GM15510 (cell line): ENCODE measurements around the gene DACH1.

ENCODE experiments used
- POLR2A ChIP-seq: IDR thresholded peaks from 3 replicates; pipeline ENCODE4 v1.6.1; 2011; ENCODE audit warnings: borderline replicate concordance; ENCODE audit not compliant: insufficient read length; ENCODE audit errors: extremely low read depth

The DACH1 gene

GRCh38 chr13:71721104-71721503 lies 145.9 kb downstream of the DACH1 start:
- no peak for TF ChIP-seq POLR2A

DNA sequence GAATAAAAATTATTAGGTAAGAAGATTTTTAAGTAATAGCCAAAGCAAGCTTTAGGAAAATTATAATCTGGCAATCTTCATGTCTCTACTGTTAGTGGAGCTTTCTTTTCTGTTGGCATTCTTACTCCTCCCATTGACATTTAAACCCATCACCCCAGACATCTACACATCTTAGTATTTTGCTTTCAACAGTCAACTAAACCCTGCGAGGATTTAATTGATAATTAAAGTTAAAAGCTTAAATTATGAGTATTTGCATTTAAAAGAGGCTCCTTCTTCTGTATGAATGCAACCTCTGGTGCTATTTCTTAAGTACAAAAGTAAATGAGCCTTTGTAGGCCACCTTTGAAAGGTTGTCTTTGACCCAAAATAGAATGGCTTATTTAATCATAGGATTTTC lies 148.1 kb downstream of the DACH1 start:
- no peak for TF ChIP-seq POLR2A

DNA sequence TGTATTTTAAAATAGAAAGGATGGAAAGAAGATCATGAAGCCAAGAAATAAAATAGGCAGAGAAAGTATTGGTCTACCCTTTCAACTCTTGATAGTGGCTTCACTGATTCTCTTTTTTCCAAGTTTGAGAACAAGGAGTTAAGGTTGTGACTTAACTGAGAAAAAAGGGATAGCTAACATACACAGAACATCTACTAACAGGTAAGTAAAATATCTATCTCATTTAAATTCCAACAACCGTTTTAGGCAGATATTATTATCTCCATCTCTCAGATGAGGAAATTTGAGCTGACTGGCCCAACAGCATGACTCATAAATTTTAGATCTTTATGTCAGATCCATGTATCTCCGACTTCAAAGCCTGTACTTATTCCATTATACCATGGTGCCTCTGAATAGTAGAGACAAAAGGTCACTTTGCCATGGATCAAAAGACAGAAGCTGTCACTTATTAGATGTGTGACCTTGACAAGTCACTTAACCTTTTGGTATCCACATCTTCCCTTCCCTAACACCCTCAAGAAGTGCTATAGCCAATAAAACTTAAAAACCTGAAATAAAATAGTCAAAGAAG lies 152.1 kb downstream of the DACH1 start:
- TF ChIP-seq POLR2A = no peak

- no peak for TF ChIP-seq POLR2A
Measured at GRCh38 chr13:71712988-71713653, 153.9 kb downstream of the DACH1 start.

- no peak for TF ChIP-seq POLR2A
Measured at GRCh38 chr13:71704656-71705055, 162.3 kb downstream of the DACH1 start.

- no peak for TF ChIP-seq POLR2A
Measured at GRCh38 chr13:71703138-71703537, 163.9 kb downstream of the DACH1 start.

- no peak for TF ChIP-seq POLR2A
Measured at GRCh38 chr13:71702253-71702652, 164.8 kb downstream of the DACH1 start.

DNA sequence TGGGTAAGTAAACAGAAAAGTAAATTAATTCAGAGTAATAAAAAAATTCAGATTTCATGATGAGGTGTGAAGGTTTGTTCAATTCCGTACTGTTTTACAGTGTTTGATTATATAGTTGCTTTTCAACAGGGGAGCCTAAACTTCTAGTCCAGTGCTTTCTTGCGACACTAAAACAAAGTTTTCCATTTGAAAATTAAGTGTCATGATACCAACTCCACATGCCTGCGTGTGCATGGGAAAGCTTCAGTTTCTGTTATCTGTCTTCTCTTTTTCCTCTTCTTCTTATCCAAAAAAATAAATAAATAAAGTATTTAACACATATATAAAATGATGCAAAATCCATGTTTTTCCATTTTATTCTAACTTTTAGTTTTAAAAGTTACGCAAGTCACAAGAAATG lies 165.3 kb downstream of the DACH1 start:
- no peak for TF ChIP-seq POLR2A

- no peak for TF ChIP-seq POLR2A
Measured at GRCh38 chr13:71699342-71699741, 167.7 kb downstream of the DACH1 start.

DNA sequence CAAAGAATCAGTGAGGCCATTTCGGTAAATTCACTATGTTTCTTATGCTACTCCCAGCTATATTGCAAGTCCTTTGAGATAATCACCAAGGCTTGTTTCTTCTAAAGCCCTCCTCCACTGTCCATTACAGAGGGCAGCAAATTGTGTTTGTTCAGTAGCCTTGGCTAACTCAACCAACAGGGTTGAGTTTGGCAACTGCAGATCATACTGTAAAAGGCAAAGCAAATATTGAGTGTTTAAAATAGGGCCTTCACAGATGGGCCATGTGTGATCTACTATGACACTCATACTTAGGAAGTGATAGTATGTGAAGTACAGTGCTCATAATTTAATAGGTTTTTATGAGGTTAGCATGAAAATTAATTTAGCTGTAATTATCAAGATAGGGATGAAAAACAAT lies 171.3 kb downstream of the DACH1 start:
- TF ChIP-seq POLR2A = no peak

- no peak for TF ChIP-seq POLR2A
Measured at GRCh38 chr13:71685072-71685471, 181.9 kb downstream of the DACH1 start.

DNA sequence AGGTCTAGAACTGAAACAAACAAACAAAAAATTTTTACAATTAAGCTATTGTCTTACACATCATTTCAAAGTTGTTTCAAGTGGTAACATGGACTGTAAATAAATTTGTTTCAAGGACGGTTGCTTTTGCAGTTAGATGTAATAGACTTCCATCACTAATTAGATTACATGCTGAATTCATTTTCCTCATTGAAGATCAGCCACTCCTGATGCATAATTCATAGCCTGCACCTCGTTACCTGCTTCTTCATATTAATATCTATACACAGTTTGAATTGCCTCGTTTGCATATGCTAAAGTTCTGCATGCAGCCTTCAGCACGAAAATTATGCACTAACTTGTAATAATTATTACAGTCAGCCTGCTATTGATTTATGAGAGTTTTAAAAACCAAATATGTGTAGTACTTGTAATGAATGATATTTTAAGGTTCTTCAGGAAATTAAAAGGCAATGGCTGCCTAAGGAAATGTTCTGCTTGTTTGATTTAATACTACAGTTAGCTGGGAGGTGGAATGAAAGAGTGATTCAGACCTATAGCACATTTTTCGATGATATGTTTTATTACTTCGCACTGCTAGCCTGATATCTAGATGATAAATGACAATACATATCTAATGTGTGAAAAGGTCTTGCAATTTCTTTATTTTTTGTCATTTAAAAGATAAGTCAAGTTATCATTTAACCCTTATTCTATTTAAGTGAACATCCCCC lies 184.9 kb downstream of the DACH1 start:
- no peak for TF ChIP-seq POLR2A

- TF ChIP-seq POLR2A = no peak
Measured at GRCh38 chr13:71677124-71677523, 189.9 kb downstream of the DACH1 start.

GRCh38 chr13:71672512-71672911 lies 194.5 kb downstream of the DACH1 start:
- no peak for TF ChIP-seq POLR2A

DNA sequence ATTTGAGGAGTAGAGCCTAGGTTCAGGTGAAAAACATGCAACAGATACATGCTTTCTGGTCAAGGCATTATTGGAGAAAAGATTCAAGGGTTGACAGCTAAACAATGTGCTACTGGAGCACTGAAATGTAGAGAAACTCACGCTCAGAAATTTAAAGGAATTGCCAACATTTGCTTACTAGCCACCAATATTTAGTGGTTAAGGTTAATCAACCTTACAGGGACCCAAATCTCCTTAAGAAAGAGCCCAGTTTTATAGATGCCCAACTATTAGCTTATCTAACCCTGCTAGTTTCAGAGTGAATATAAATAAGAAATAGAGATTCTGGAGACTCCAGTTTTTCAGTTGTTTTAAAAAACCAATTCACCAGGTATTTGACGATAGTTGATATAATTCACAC lies 203.6 kb downstream of the DACH1 start:
- no peak for TF ChIP-seq POLR2A

DNA sequence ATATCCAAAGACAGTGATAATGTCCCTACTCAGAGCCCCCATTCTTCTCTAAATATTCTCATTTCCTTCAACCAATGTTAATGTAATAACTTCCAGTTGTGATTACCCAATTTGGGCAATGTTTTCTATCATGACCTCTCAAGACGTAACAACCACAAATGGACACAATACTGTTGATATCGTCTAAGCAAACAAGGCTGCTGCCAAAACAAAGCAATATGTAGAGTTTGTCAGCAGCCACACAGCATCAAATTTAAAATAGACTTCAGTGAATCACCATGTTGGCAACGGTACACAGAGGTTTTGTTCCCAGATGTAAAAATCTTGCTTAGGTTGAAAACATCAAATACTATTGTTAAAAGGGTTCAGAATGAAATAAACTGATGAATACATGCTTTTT lies 205.1 kb downstream of the DACH1 start:
- TF ChIP-seq POLR2A = no peak

DNA sequence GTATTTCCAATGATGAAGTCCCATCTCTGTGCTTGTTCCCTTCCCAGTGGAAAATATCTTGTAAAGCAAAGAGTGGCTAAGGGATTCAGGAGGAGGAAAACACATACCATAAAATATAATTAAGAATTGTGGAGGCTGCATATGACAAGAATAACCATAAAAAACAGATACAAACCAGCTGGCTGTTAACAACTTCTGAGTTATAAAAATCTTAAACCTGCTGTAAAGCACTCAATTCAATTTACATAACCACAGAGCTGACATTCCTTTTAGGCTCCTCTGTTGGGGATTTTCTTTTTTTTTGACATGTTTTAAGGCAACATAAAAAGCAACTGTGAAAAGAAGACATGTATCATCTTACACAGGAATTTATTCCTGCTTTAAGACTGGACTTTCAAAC lies 207.6 kb downstream of the DACH1 start:
- TF ChIP-seq POLR2A = no peak

DNA sequence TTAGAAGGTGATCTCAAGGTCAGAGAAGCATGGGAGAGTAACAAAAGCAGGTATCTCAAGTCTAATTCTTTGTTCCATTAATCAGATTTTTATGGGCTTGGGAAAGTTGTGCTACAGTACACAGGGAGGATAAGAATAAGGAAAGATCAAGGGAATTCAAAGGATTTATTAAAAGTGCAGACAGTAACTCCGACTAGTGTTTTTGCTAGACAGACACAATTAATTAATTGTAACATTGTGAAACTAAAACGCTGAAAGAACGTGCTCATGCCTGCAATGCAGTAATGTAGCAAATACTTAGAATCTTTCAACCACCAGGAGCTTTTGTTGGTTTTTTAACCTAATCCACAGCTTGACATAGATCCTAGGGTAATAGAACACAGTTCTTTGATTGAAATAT lies 221.5 kb downstream of the DACH1 start:
- no peak for TF ChIP-seq POLR2A
